Ramos (cell line): ENCODE measurements around the gene KIR2DL4.
"Not testable (repeated sequence)": the region's sequence is repeated elsewhere in the genome, so short reads cannot be mapped to it uniquely, and the experiment has no call there.

Source experiments
- in situ Hi-C: fragments of 300-500 bp; cut with MboI; formaldehyde crosslinking; loops from one replicate; pipeline ENCODE4 v1.14.3; 2022; ENCODE audit warnings: low sequenced_read_pairs; ENCODE audit not compliant: unreplicated experiment

KIR2DL4 gene

GRCh38 chr19:54803410-54803809 lies at the start of gene KIR2DL4:
Gene KIR2DL4 (plus strand): TSS chr19:54803610. CDS start chr19:54803652, 42 bp downstream.
- in situ Hi-C loops = no loop called here

- in situ Hi-C loops = not testable (repeated sequence)
These were observed 47.0 kb upstream of the KIR2DL4 start for GRCh38 chr19:54756204-54757110.

DNA sequence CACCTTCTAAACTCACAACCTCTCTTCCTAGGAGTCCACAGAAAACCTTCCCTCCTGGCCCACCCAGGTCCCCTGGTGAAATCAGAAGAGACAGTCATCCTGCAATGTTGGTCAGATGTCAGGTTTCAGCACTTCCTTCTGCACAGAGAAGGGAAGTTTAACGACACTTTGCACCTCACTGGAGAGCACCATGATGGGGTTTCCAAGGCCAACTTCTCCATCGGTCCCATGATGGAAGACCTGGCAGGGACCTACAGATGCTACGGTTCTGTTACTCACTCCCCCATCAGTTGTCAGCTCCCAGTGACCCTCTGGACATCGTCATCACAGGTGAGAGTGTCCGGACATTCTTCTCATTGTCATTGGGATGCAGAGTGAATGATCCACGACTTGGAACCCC lies 44.8 kb upstream of the KIR2DL4 start:
- in situ Hi-C loops = not testable (repeated sequence)

GRCh38 chr19:54764219-54764618 lies 39.2 kb upstream of the KIR2DL4 start:
- in situ Hi-C loops = not testable (repeated sequence)

- in situ Hi-C loops = not testable (repeated sequence)
These were observed 36.9 kb upstream of the KIR2DL4 start for GRCh38 chr19:54766464-54766863.

DNA sequence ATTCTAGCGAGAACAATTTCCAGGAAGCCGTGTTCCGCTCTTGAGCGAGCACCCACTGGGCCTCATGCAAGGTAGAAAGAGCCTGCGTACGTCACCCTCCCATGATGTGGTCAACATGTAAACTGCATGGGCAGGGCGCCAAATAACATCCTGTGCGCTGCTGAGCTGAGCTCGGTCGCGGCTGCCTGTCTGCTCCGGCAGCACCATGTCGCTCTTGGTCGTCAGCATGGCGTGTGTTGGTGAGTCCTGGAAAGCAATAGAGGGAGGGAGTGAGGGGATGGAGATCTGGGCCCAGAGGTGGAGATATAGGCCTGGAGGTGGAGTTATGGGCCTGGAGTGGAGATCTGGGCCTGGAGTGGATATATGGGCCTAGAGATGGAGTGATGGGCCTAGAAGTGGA lies 33.8 kb upstream of the KIR2DL4 start, which contains the start of gene KIR2DL1:
TSS of gene KIR2DL1 (plus strand) at position 148 of the 400 bp plus-strand sequence. CDS start at position 206, 58 bp downstream.
- in situ Hi-C loops = not testable (repeated sequence)

- in situ Hi-C loops = not testable (repeated sequence)
These were observed 32.9 kb upstream of the KIR2DL4 start for GRCh38 chr19:54770511-54770910.

DNA sequence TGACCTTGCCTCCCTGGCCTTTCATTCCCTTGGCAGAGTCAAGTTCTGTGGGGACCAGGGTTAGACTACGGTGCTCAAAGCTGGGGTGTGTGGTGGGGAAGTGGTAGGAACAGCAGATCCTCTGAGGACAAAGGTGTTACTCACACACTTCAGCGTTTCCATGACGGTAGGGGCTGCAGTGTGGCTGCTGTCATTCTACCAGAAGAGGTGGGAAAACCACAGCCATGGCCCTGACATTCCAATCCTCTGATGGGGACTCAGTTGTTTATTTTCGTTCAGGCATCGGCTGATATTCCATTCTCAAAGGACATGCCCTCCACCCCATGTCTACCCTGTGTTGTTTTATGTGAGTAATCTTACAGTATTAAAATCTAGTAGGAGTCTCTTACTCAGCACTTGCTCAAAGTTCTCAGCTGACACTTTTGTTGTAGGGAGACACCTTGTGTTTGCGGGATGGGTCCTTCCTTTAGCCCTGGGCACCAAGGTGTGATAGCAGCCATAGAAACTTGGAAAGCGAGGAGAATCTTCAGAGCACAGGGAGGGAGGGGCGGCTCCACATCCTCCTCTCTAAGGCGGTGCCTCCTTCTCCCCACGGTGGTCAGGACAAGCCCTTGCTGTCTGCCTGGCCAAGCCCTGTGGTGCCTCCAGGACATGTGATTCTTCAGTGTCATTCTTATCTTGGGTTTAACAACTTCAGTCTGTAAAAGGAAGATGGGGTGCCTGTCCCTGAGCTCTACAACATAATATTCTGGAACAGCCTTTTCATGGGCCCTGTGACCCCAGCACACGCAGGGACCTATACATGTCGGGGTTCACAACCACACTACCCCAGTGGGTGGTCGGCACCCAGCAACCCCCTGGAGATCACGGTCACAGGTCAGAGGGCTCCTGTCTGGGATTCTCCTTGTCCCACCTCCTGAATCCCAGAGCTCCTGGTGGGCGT lies 32.1 kb upstream of the KIR2DL4 start:
- in situ Hi-C loops = not testable (repeated sequence)

GRCh38 chr19:54772666-54773065 lies 30.7 kb upstream of the KIR2DL4 start:
- in situ Hi-C loops = not testable (repeated sequence)

- in situ Hi-C loops = not testable (repeated sequence)
These were observed 28.2 kb upstream of the KIR2DL4 start for GRCh38 chr19:54775095-54775815.

GRCh38 chr19:54775830-54776229 lies 27.6 kb upstream of the KIR2DL4 start:
- in situ Hi-C loops = not testable (repeated sequence)

DNA sequence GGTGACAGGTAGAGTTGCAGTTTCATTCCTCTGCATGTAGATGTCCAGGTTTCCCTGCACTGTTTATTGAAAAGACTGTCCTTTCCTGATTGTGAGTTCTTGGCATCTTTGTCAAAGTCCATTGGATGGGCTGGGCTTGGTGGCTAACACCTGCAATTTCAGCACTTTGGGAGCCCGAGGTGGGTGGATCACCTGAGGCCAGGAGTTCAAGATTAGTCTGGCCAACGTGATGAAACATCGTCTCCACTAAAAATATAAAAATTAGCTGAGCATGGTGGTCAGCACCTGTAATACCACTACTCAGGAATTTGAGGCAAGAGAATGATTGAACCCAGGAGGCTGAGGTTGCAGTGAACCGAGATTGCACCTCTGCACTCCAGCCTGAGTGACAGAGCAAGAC lies 25.6 kb upstream of the KIR2DL4 start:
- in situ Hi-C loops = not testable (repeated sequence)

DNA sequence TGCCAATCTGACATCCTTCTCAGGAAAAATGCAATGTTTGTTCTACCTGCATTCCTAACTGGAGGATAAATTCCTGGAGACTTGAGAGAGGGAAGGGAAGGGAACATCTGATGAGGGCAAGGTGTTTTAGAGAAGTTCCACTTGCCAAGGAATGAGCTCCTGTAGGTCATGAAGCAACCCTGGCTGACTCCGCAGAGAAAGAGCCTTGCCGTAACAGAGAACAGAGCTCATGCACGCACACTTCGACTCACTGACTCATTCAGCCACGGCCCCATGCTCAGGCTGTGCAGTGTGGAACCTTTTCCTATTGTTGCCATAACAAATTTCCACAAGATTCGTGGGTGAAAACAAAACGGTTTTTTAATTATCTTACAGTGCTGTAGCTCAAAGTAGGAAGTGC lies 24.5 kb upstream of the KIR2DL4 start:
- in situ Hi-C loops = not testable (repeated sequence)

DNA sequence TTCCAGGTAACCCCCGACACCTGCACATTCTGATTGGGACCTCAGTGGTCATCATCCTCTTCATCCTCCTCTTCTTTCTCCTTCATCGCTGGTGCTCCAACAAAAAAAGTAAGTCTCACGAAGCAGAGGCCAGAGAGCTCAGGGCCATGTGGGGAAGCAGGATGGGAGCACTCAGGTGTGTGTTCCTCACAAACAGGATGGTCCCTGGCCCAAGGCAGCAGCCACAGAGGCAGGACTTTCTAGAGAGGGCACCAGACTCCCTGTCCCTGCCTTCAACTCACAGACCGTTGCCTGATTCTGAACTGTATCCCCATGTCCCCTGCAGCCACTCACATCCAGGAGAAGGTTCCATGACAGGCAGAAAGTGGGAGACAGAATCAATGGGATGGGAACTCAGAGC lies 20.5 kb upstream of the KIR2DL4 start:
- in situ Hi-C loops = not testable (repeated sequence)

GRCh38 chr19:54786091-54786723 lies 17.2 kb upstream of the KIR2DL4 start:
- in situ Hi-C loops = not testable (repeated sequence)

DNA sequence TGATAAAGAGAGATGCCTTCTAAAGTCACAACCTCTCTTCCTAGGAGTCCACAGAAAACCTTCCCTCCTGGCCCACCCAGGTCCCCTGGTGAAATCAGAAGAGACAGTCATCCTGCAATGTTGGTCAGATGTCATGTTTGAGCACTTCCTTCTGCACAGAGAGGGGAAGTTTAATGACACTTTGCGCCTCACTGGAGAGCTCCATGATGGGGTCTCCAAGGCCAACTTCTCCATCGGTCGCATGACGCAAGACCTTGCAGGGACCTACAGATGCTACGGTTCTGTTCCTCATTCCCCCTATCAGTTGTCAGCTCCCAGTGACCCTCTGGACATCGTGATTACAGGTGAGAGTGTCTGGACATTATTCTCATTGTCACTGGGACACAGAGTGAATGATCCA lies 15.3 kb upstream of the KIR2DL4 start:
- in situ Hi-C loops = not testable (repeated sequence)

- in situ Hi-C loops = no loop called here
These were observed 12.7 kb upstream of the KIR2DL4 start for GRCh38 chr19:54790711-54791110.

- in situ Hi-C loops = no loop called here
These were observed 11.9 kb upstream of the KIR2DL4 start for GRCh38 chr19:54791476-54791875.

DNA sequence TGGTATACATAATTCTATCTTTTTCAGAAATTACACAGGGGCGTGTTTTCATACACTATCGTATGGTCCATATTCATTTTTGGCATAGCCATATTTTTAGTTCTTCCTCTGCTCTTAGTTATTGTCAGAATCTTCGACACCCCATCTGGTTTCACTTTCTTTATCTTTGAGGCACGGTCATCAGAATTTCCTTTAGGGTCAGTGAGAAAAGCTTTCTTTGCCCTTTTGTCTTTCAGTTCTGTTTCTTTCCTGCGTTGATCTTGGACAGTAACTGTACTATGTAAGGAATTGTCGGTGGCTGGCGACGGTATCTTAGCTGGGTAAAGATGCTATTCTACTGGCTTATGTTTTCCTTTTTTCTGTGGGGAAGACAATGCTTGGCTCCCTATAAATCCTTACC lies 10.6 kb upstream of the KIR2DL4 start:
- in situ Hi-C loops = no loop called here

DNA sequence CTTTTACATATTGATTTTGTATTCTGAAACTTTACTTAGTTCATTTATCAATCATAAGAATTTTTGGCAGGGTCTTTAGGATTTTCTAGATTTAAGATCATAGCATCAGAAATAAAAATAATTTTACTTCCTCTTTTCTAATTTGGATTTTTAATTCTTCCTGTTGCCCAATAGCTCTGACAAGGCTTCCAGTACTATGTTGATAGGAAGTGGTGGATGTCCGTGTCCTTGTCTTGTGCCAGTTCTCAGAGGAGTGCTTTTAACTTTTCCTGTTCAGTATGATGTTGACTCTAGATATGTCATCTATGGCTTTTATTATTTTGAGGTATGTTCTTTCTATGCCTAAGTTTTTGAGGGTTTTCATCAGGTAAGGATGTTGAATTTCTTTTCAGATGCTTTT lies 7.7 kb upstream of the KIR2DL4 start:
- in situ Hi-C loops = no loop called here
